ENCODE data around the gene GRID1.
A peak's percentile ranks its signal among the peaks of the same experiment; 100 is the strongest.

Gene GRID1

DNA sequence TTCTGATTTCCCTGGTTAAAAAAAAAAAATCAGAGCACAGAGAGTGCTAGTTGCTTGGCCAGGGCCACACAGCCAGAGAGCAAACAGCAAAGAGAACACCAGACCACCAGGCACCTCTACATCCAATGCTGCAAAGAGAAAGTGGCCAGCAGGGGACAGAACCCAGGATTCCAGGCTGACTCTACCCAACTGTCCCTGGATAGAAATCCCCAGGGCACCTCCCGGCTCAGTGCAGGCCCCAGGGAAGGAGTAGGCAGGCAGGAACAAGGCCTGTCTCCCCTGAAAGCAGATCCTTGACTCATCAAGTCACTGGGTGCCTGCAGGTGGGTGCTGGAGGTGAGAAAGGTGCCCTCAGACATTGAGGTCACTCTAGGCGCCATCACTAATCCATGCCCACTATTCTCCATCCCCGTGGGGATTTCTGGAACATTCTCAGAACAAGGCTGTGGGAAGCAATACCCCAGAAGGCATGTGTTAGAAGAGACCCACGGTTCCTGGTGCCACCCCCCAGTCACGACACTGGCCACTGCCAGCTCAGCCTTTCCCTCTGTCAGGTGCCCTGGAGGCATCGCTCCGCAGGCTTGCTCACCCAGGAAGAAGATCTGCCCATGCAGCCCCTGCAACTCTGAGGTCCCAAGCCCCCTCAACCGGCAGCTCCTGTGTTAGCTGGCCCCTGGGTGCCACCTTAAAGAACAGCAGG is 154.8 kb downstream of the GRID1 start:
- no peak for DNase-seq (ENCODE audit: low spot score)

DNA sequence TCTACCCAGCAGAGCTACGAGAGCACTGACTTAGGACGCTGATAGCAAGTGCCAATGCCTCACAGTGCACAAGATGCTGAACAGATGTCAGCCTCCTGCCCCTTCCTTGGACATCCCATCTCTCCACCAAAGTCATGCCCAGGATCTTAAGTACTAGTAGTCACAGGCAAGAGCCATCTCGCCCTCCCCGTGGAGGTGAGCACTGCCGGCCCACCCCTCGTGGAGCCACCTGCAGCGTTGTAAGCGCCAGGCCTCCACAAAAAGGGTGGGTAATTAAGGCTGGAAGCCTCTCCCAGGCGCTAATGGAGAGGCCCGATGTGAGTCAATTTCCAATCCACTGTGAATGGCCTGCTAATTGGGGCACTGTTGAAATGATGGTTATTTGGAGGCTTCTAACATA is 156.2 kb downstream of the GRID1 start:
- no peak for DNase-seq (ENCODE audit: low spot score)

DNA sequence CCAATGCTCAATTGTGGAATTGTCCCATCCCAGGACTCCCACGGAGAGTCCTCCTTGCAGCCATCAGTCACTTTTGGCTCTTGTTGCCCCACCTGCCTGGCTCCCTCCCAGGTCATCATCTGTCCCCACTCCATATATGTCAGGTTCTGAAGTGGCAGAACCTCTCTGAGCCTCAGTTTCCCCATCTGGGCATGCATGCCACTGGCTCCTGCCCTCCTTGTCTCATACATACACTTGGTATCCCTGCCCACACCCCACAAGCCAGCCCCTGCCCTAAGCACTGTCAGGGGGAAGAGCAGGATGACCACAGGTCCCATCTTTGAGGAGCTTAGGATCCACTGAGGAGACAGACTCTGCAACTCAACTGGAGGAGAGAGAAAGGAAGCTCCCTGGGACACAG is 156.9 kb downstream of the GRID1 start:
- no peak for DNase-seq (ENCODE audit: low spot score)

DNA sequence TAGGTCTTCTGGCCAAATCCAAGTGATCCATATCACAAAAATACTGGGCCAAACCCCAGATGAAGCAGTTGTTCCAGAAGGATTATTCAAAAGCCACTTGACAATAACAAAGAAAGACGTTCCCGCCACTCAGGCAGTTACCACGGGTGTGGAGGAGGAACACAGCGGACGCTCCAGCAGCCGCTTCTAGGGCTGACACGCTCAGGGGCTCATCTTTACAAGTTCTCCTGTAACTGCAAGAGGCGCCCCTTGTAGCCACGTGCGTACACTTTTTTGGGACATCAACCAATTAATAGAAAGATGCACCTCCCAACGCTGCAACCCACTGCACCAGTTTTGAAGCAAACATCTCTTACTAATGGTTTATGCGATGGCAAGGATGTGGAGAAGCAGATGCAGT is 159.4 kb downstream of the GRID1 start:
- DNase-seq (ENCODE audit: low spot score) = no peak

DNA sequence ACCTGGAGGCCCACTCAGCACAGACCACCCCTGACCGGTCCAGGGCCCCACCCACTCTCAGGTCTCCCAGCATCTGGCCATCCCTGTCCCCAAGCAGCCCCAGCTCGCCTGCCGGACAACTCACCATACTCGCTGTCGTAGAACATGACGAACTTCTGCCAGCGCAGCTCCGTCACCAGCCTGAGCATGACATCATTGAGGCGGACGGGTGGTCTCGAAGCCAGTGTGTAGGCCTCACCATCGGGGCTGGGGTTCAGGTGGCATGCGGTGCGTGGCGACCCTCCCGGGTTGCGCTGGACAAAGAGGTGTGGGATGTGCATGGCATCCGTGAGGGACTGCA is 160.4 kb downstream of the GRID1 start:
- DNase-seq (ENCODE audit: low spot score) = no peak

DNA sequence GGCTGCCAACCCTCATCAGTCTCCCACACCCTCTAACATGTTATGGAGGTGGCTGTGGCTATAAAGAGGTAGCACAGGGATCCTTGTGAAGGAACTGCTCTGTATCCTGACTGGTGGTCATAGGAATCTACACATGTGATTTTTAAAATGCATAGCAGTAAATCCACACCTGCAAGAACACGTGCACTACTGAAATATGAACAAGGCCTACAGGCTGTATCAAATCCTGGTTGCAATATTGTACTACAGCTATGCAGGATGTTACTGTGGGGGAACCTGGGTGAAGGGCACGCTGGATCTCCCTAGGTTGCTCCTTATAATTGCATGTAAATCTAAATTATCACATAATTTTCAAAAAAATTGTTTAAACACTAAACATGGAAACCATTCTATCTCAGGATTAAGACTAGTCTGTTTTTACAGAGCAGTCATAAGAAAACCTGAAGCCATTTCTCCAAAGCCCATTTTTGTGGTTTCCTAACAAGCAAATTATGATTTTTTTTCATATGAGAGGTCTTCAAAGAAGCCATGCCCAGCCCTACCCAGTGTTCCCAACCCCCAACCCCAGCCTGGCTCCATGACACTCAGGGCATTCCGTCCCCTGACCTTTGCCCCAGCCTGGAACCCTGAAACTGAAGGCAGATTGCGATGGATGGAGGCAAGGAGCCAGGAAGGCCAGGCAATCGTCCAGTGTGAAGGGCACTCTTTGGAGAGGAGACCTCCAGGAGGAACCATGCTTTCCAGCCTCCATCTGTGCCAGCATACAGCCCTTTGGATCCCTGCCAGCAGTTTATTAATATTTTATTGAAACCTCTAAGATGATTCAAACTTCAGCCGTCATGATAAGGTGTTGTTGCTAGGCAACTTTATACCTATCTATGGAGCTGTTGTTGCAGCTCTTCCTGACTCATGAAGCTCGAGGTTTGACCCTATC is 161.0 kb downstream of the GRID1 start:
- no peak for DNase-seq (ENCODE audit: low spot score)

DNA sequence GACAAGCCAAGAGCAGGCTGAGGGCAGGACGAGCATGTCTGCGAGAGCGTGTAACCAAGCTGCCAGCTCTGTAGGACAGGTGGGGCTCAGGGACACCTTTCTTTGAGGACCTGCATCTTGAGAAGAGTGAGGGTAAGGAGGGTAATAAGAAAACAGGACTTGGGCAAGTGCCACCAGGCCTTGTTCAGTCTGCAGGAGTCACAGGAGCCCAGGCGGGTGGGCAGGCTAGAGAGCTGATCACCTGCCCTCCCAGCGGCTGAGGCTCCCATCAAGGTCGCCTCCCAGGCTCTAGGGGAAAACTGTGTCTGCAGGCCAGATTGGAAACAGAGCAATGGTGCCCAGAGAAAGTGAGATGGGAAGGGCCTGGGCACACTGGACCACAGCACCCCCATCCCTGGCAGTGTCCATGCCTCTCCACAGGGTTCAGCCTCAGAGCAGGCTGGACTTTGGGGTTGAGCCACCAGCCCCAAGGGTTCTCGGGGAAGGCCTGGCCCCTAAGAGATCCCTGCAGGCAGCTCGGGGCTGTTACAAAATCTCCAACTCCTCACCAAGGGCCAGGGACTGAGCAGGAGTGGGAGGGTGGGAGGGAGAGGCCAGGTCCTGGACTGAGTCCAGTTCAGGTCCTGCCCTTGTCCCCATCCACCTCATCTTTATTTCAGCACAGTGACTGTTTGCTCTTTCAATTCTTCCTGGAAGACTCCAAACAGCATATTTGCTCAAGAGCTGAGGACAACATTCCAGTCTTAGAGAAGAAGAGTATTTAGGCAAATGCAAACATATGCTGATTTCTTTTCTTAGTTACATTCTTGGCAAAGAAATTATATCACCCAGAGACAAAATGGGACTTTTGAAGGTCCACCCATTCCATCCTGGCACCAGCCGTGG is 161.9 kb downstream of the GRID1 start:
- DNase-seq (ENCODE audit: low spot score) = no peak

DNA sequence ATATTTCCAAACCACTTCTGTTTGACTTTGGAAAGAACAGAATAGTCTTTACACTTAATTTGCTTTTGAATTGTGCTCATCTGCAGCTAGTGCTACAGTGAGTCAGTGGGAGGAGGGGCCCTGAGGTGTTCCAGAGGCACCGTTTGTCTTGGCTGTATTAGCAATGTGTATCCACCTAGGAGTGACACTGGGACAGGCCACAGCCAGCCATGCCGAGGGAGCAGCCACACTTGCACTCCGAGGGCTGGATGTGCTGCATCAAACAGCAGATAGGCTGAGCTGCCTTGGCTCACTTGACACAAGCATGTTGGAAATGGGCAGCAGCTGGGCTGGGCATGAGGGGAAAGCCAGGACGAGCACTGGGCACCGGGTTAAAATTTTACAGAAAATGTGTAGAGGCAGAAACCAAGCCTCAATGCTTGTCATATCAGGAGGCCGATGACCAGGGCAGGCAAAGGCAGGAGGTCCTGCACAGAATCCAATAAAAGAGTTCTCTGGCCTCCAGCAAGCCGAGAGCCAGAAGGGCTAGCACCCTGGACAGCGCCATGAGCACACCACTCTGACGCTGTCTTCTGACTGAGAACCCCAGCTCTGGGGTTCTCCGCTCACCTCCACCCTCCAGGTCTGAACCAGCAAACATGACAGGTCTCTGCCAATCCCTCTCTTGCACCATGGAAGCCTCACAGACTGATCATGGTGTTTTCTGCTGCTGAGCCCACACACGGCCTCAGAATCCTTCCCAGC is 163.3 kb downstream of the GRID1 start:
- peak; percentile 47 for DNase-seq (ENCODE audit: low spot score)

DNA sequence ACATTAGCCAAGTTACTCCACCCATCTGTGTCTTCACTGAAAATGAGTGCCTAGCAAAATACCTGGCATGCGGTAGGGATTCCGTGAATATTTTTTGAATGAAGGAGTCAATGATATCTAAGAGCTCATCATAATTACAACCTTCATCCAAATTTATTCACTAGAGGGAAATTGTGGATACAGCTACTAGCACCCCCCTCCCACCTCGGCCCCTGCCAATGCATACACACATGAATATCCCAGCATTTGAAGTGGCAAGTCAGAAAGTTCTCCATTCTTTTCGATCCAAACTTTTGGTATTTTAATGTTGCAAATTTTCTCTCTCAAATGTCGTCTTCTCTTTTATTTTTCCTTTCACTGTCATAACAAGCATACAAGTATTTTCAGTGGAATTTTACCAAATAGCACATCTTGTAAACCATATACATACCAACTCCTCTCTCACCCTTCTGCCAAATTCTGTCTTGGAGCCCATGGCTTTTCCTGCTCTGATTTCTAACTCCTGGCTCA is 164.3 kb downstream of the GRID1 start:
- DNase-seq (ENCODE audit: low spot score) = no peak

DNA sequence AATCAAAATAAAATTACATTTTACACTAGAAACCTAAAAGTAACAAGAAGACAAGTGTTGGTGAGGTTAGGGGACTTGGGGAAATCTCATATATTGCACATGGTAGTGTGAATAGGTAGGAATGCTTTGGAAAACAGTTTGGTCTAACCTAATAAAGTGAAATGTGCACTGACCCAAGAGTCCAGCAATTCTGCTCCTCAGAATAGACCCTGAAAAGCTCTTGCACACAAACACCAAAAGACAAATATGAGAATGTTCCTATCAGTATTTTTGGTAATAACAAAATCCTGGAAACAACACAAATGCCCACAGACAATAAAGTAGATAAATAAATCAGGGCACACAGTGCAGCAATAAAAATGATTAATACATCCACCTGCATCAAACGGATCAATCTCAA is 165.7 kb downstream of the GRID1 start:
- DNase-seq (ENCODE audit: low spot score) = no peak

DNA sequence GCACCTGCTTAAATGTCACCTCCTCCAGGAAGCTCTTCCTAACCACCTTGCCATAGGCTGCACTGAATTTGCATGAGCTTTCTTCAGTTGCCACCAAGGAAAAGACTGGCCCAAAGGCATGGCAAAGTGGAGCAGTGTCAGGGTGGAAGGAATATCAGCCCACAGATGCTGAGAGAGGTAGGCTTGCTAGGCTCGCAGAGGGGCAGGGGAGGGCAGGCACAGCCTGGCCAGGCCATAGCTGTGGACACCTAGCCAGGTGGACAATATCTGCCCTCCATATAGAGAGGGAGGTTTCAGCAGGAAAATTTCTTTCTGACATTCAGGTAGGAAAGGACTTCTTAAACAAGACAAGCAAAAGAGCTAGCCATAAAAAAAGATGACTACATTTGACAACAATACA is 166.3 kb downstream of the GRID1 start:
- DNase-seq (ENCODE audit: low spot score) = no peak

DNA sequence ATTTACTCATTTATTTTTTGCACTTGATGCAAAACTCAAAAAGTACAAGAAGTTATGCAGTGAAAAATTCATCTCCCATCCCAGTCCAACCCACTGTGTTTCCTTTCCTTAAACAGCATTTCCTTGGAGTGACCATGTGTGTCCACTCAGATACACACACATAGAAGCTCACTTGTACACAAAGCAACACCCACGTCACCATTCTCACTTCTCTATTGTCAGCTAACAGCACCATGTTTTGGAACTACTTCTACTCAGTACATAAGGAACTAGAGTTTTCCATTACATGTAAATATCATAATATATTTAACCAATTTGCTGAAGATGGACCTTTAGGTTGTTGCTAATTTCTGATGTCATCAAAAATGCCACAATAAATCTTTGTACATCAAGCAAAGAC is 167.6 kb downstream of the GRID1 start:
- no peak for DNase-seq (ENCODE audit: low spot score)

DNA sequence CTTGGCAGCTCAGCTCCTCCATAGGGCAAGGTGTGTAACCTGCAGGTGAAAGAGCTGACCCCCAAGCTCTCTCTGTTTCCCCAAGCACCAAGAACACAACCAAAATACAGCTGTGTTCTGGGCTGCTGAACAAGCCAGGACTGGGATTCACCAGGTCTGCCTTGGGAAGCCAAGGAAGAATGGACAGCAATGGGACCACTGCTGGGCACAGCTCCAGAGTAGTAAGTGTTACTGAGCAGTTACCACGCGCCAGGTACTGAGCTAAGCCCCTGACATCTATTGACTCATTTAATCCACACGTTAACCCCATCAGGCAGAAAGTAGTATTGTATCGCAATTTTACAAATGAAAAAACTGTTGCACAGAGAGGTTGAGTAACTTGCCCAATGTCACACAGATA is 168.3 kb downstream of the GRID1 start:
- DNase-seq (ENCODE audit: low spot score) = no peak

DNA sequence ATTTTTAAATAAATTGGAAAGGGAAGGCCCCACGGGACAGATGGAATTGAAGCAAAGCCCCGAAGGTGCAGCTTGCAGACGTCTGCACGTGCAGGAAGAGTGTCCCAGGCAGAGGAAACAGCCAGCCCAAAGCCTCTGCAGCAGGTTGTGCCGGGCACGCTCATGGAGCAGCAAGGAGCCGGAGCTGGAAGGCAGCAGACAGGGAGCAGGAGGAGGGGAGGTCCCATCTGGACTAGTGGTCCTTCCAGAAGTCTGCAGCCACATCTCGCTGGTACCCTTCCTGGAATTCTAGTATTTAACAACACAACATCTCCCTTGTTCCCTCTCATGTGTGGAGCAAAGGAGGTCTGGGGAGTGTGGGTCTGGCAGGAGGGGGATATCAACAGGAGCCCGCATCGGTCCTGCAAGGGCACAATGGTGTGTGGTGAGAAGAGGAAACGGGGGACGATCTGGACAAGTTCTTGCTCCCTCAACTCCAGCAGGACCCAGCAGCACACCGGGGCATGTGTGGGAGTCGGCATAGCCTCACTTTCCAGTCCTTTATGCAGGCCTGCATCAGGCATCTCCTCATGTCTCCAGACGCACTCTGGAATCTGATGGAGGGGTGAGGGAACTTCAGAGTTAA is 169.3 kb downstream of the GRID1 start:
- no peak for DNase-seq (ENCODE audit: low spot score)

DNA sequence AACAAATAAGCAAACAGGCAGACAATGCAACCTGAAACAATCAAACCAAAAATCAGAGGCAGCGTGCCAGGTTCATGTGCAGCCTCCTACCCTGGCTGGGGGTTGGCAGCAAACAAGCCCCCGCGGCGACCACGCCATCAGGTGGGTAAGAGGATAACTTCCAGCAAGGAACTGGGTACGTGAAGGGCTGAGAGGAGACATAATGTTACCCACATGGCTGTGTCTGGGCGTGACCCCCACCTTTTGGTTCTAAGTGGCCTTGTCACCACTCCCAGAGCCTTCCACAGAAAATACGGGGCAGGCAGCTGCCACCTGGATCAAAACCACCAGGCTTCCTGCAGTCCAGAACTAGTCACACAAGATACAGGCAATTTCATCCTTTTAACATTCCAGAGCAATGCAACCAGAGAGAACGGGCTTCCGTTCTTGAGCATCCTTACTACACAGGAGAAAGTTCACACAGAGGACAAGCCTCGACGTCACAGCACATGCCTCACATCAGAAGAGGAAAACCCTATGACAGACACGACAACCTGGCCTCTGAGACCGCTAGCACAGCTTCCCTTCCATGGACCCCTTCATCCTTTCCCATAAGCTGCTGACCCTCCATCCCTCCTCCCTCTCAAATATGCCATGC is 171.0 kb downstream of the GRID1 start:
- no peak for DNase-seq (ENCODE audit: low spot score)

DNA sequence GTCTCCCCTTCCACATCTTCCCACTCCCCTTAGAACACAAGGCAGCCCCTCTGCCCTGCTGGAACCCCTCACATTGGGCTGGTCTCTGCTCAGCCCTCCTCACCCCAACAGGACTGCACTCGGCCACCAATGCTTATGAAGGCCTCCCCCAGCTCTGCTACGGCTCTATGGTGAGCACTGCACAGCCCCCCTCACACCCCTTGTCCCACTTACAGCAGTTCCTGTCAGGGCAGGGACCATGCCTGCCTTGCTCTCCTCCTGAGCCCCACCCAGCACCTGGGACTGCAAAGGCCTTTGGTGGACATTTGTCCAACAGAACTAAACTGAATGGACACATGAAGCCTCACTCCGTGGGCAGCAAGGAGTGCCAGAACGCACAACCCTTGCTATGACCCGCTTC is 171.9 kb downstream of the GRID1 start:
- no peak for DNase-seq (ENCODE audit: low spot score)

DNA sequence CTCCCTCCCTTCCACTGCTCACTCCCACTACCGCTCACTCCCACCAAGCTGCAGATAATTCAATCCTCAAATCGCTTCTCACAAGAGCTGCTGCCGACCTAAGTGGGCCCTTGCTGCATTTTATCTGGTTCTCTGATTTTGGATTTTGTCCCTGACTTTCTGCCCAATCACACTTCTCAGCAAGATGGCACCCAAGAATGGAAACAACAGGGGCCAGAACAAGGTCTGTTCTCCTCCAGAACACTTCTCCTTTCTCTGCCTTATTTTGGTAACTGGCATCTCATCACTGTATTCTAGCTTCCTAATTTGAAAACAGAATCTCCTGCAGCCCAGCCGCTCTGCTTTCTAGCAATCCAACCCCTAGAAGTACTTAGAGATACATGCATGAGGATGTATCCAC is 172.8 kb downstream of the GRID1 start:
- no peak for DNase-seq (ENCODE audit: low spot score)

DNA sequence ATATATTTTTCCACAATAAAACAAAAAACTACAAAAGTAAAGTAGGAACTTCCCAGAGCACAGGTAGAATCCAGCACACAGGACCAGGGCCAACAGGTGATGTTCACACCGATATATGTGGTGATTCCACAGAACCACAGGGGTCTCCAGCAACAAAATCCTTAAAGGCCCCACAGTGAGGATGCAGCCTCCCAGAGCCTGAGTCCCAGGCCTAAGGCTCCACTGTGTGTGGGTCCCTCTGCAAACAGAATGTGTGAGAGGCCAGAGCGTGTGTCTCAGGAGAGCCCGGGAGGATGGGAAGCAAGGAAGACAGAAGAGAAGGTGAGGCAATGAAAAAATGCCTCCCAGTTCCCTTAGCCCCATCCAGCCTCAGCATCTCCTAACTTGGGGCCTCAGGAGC is 173.9 kb downstream of the GRID1 start:
- DNase-seq (ENCODE audit: low spot score) = no peak

DNA sequence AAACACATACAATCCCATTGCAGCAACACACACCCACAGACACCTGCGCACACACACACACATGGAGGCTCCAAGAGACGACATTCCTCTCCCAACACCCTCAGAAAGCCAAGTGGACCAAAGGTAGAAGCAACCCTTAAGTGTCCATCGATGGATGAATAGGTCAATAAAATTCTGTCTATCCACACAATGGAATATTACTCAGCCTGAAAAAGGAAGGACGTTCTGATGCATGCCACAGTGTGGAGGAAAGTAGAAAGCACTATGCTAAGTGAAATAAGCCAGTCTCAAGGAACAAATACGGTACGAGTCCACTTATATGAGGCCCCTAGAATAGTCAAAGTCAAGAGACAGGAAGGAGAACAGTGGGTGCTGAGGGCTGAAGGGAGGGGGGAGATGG is 174.4 kb downstream of the GRID1 start:
- DNase-seq (ENCODE audit: low spot score) = no peak

DNA sequence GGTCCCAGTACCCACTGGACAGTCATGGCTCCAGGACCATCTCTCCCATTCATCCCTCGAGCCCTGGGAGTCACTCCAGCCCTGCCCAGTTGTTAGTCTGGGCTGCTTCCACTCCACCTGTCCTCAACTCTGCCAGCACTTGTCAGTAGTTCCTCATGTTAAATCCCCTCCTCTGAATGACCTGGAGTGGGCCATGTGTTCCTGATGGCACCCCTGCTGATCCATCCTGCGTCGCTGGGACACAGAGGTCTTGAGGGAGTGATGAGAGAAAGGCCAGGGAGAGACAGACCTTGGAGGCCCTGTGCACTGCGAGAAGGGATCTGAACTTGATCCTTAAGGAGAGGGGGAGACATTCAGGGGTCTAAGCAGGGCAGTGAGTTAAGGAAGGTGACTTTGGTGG is 174.9 kb downstream of the GRID1 start:
- DNase-seq (ENCODE audit: low spot score) = no peak

DNA sequence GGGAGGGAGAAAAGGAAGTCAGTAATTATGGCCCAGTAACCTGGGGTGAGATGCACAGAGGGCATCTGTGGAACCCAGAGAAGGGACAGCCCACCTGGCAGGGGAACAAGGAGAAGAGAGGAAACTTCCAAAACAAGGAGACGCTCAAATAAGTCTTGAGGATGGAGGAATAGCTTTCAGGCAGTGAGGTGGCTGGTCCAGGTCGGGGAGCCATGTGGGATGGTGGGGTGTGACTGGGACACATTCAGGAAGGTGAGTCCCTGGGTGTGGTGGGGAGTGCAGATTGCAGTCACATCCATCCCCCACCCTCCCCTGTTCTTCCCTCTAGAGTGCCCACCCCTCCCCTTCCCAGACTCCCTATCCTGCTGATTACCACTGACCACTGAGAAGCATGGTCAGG is 175.4 kb downstream of the GRID1 start:
- DNase-seq (ENCODE audit: low spot score) = no peak
